ENCODE data around the gene ATF2. TPM values are rescaled to one million over a fixed set of nuclear protein-coding genes. Genes with fewer than 3 reads are reported as not detected.
A peak's percentile ranks its signal among the peaks of the same experiment; 100 is the strongest.

Gene ATF2
- total and polyA plus RNA-seq, 2 donors (not counting 1 experiment from before 2014, with no cell fraction given): 23.6 to 66.8 TPM

- Histone ChIP-seq H3K27me3 (replicated peaks in 1 of 4; ENCODE audit: control extremely low read depth in 1 of 4, control insufficient read depth in 3 of 4, insufficient read depth in 4 of 4, low read length in 3 of 4) (no peaks in the 10 kb centered on the region), H3K27ac (ENCODE audit: low read length in 2 of 2) (peak overlapping the region in 1 of 2 donors; percentile 91), H2AFZ (ENCODE audit: insufficient read depth, low read depth, low read length, poor library complexity, severe bottlenecking) (no peak overlapping the region), H3K9ac (ENCODE audit: low read length) (peak overlapping the region; percentile 95), H3K36me3 (replicated peaks in 1 of 2; ENCODE audit: control extremely low read depth in 1 of 2, control insufficient read depth in 1 of 2, extremely low read depth in 1 of 2, insufficient read depth in 2 of 2, low read length in 1 of 2) (peaks cover 0 to 2% of the 10 kb centered on the region in 2 experiments), H3K4me3 (ENCODE audit: control extremely low read depth in 1 of 5, extremely low read depth in 1 of 5, insufficient read depth in 1 of 5, low read depth in 2 of 5, low read length in 4 of 5) (peak overlapping the region in 1 of 5 experiments; percentile 97), H3K9me3 (ENCODE audit: control extremely low read depth in 1 of 3, control insufficient read depth in 2 of 3, insufficient read depth in 1 of 3, low read length in 2 of 3) (no peaks in the 10 kb centered on the region), H3K4me2 (replicated peaks; ENCODE audit: low read depth, low read length, poor library complexity, severe bottlenecking) (peak overlapping the region; percentile 83), H3K79me2 (ENCODE audit: control insufficient read depth, insufficient read depth, low read length) (peaks cover 80% of the 10 kb centered on the region), H4K20me1 (ENCODE audit: control insufficient read depth, insufficient read depth, low read length, poor library complexity, severe bottlenecking) (peaks cover 23% of the 10 kb centered on the region), H3K4me1 (ENCODE audit: control insufficient read depth in 2 of 2, insufficient read depth in 2 of 2, low read length in 2 of 2) (peaks cover 5 to 21% of the 10 kb centered on the region in 2 donors)
- TF ChIP-seq EZH2 (IDR thresholded peaks at IDR 0.05; ENCODE audit: borderline replicate concordance, insufficient read depth, low read depth, low read length, poor library complexity, severe bottlenecking) (no peak), CTCF (IDR thresholded peaks at IDR 0.05) (no peak)
- WGBS (ENCODE audit: insufficient coverage): no CpG with 5 or more reads among the region's 9 CpGs
- no peak for ATAC-seq (ENCODE audit: low read depth)
- Mint-ChIP-seq H3K9me3 (ENCODE audit: insufficient read depth) (no peaks in the 10 kb centered on the region), H3K27ac (peak overlapping the region; percentile 20), H3K4me3 (peak overlapping the region; percentile 99), H3K27me3 (no peaks in the 10 kb centered on the region), H3K4me1 (peaks cover 41% of the 10 kb centered on the region)
- ChIA-PET POLR2A (no interaction called here), CTCF (interaction anchor here (1.6 kb wide), 1 partner anchor 14 kb away, joined by 4 read pairs; no protein-coding TSS in a partner anchor)
- DNase-seq: no peak
- intact Hi-C loops (cut with micrococcal nuclease): loop anchor here (5.0 to 10.0 kb wide), 3 partner anchors 414 to 1202 kb away; partner anchors contain the start of genes OLA1 and SP3
Observed at GRCh38 chr2:175166216-175166824, 1.7 kb downstream of the ATF2 start.

GRCh38 chr2:175164235-175164634 is 3.8 kb downstream of the ATF2 start:
- no peak overlapping the region for H3K27ac Mint-ChIP-seq
- no peaks in the 10 kb centered on the region for H3K27me3 Mint-ChIP-seq
- no peaks in the 10 kb centered on the region for H3K9me3 Mint-ChIP-seq (ENCODE audit: insufficient read depth)
- ChIA-PET CTCF (no interaction called here), POLR2A (no interaction called here)
- 94% methylated on average over 3 of the region's 8 CpGs for WGBS (ENCODE audit: insufficient coverage)
- TF ChIP-seq EZH2 (IDR thresholded peaks at IDR 0.05; ENCODE audit: borderline replicate concordance, insufficient read depth, low read depth, low read length, poor library complexity, severe bottlenecking) (no peak), CTCF (IDR thresholded peaks at IDR 0.05) (no peak)
- no peak overlapping the region for H3K4me3 Mint-ChIP-seq
- ATAC-seq (ENCODE audit: low read depth): no peak
- DNase-seq: no peak
- H3K4me1 Mint-ChIP-seq: peaks cover 37% of the 10 kb centered on the region
- peaks cover 0 to 2% of the 10 kb centered on the region in 2 experiments for H3K36me3 ChIP-seq (replicated peaks in 1 of 2; ENCODE audit: control extremely low read depth in 1 of 2, control insufficient read depth in 1 of 2, extremely low read depth in 1 of 2, insufficient read depth in 2 of 2, low read length in 1 of 2)
- no peaks in the 10 kb centered on the region for H3K27me3 ChIP-seq (replicated peaks in 1 of 4; ENCODE audit: control extremely low read depth in 1 of 4, control insufficient read depth in 3 of 4, insufficient read depth in 4 of 4, low read length in 3 of 4)
- H4K20me1 ChIP-seq (ENCODE audit: control insufficient read depth, insufficient read depth, low read length, poor library complexity, severe bottlenecking): peaks cover 33% of the 10 kb centered on the region
- H3K79me2 ChIP-seq (ENCODE audit: control insufficient read depth, insufficient read depth, low read length): peaks cover 85% of the 10 kb centered on the region
- H3K9me3 ChIP-seq (ENCODE audit: control extremely low read depth in 1 of 3, control insufficient read depth in 2 of 3, insufficient read depth in 1 of 3, low read length in 2 of 3): no peaks in the 10 kb centered on the region
- H3K9ac ChIP-seq (ENCODE audit: low read length): no peak overlapping the region
- no peak overlapping the region for H3K4me3 ChIP-seq (ENCODE audit: control extremely low read depth in 1 of 5, extremely low read depth in 1 of 5, insufficient read depth in 1 of 5, low read depth in 2 of 5, low read length in 4 of 5)
- H2AFZ ChIP-seq (ENCODE audit: insufficient read depth, low read depth, low read length, poor library complexity, severe bottlenecking): no peak overlapping the region
- H3K4me2 ChIP-seq (replicated peaks; ENCODE audit: low read depth, low read length, poor library complexity, severe bottlenecking): no peak overlapping the region
- no peak overlapping the region for H3K27ac ChIP-seq (ENCODE audit: low read length in 2 of 2)
- intact Hi-C loops (cut with micrococcal nuclease): loop anchor here (10.0 kb wide), 1 partner anchor 1199 kb away; the partner anchor contains the start of gene SP3
- H3K4me1 ChIP-seq (ENCODE audit: control insufficient read depth in 2 of 2, insufficient read depth in 2 of 2, low read length in 2 of 2): peaks cover 5 to 16% of the 10 kb centered on the region in 2 donors
